H1 (cell line): ENCODE data around the gene TAF13. TPM values are rescaled to one million over a fixed set of nuclear protein-coding genes. Genes with fewer than 3 reads are reported as not detected.

Experiments used
- CTCF ChIA-PET: fragments of 300-600 bp; sonication (Branson Sonifier 250); formaldehyde crosslinking; loops from one replicate; lab custom pipeline; 2021; ENCODE audit not compliant: partially characterized antibody; lab: Charles Lee
- POLR2A ChIA-PET: fragments of 300-600 bp; sonication (Branson Sonifier 250); formaldehyde crosslinking; loops from one replicate; lab custom pipeline; 2021; ENCODE audit warnings: inconsistent platforms; ENCODE audit not compliant: partially characterized antibody; lab: Charles Lee
- DNase-seq, 2 experiments: peaks; one replicate each; pipeline versions ENCODE4 v3.0.0 to v3.0.0-alpha.2; 2010 to 2022; ENCODE audit warnings: low spot score in 2 of 2, low read depth in 1 of 2, mixed read lengths in 1 of 2
- FAIRE-seq: peaks from 2 replicates; lab custom pipeline; 2011; peaks lifted over from hg19 to GRCh38; lab: Jason Lieb, UNC
- H2AFZ ChIP-seq: 2 replicates; pipeline ENCODE4 v1.8.1; 2012; ENCODE audit warnings: low read length, inconsistent platforms
- H2AK5ac ChIP-seq: 2 replicates; pipeline ENCODE4 v1.6.1; 2013; ENCODE audit warnings: low read depth, low read length
- H2BK120ac ChIP-seq: replicated peaks from 2 replicates; pipeline ENCODE3; 2013; ENCODE audit warnings: low read depth, low read length, inconsistent platforms
- H2BK12ac ChIP-seq: 2 replicates; pipeline ENCODE4 v1.6.1; 2013; ENCODE audit warnings: low read depth, low read length
- H2BK15ac ChIP-seq: 2 replicates; pipeline ENCODE4 v1.6.1; 2013; ENCODE audit warnings: low read length
- H2BK20ac ChIP-seq: 2 replicates; pipeline ENCODE4 v1.6.1; 2013; ENCODE audit warnings: low read length
- H2BK5ac ChIP-seq: 2 replicates; pipeline ENCODE4 v1.6.1; 2013; ENCODE audit warnings: low read depth, low read length
- H3K14ac ChIP-seq: 2 replicates; pipeline ENCODE4 v1.6.1; 2013; ENCODE audit warnings: inconsistent platforms; ENCODE audit not compliant: insufficient read length
- H3K18ac ChIP-seq: 2 replicates; pipeline ENCODE4 v1.6.1; 2013; ENCODE audit warnings: low read length; ENCODE audit errors: extremely low read depth
- H3K23ac ChIP-seq: 2 replicates; pipeline ENCODE4 v1.6.1; 2013; ENCODE audit warnings: inconsistent platforms; ENCODE audit not compliant: insufficient read length
- H3K23me2 ChIP-seq: 2 replicates; pipeline ENCODE4 v1.6.1; 2013; ENCODE audit warnings: low read depth, low read length
- H3K27ac ChIP-seq: 2 replicates; pipeline ENCODE4 v1.6.1; 2011; ENCODE audit warnings: low read depth, low read length, inconsistent platforms
- H3K27me3 ChIP-seq, 4 experiments: replicated peaks in 1 of 4; 1 replicate in 1 of 4; 2 replicates in 3 of 4; pipeline versions ENCODE4 v1.6.1 to v1.8.1; 2011 to 2013; ENCODE audit warnings: low read length in 3 of 4, mild to moderate bottlenecking in 3 of 4, inconsistent platforms in 2 of 4, mixed read lengths in 2 of 4, moderate library complexity in 1 of 4; ENCODE audit not compliant: control insufficient read depth in 3 of 4, insufficient read depth in 3 of 4; ENCODE audit errors: extremely low read depth in 1 of 4
- H3K36me3 ChIP-seq, 4 experiments: 2 replicates each; pipeline versions ENCODE4 v1.6.1 to v1.8.1; 2011 to 2013; ENCODE audit warnings: mild to moderate bottlenecking in 4 of 4, low read length in 3 of 4, moderate library complexity in 2 of 4, control low read depth in 1 of 4, inconsistent platforms in 1 of 4; ENCODE audit not compliant: insufficient read depth in 4 of 4, control insufficient read depth in 2 of 4
- H3K4ac ChIP-seq: replicated peaks from 2 replicates; pipeline ENCODE3; 2013; ENCODE audit warnings: low read length, low read depth, mixed read lengths, inconsistent platforms; ENCODE audit not compliant: insufficient read length
- H3K4me1 ChIP-seq, 4 experiments: replicated peaks in 1 of 4; 1 replicate in 1 of 4; 2 replicates in 3 of 4; pipeline versions ENCODE4 v1.6.1 to v1.8.1; 2011 to 2013; ENCODE audit warnings: low read length in 3 of 4, inconsistent platforms in 2 of 4, mixed read lengths in 1 of 4; ENCODE audit not compliant: insufficient read depth in 4 of 4, control insufficient read depth in 3 of 4
- H3K4me2 ChIP-seq, 2 experiments: 2 replicates each; pipeline versions ENCODE4 v1.6.1 to v1.8.1; 2011 to 2013; ENCODE audit warnings: low read depth in 2 of 2, low read length in 2 of 2, control low read depth in 1 of 2, inconsistent platforms in 1 of 2, mild to moderate bottlenecking in 1 of 2; ENCODE audit not compliant: insufficient read depth in 1 of 2
- H3K4me3 ChIP-seq, 4 experiments: fragments of 200-600, 300-600 bp in 1 of 4; sonication (generic), shearing (Covaris generic), sonication (Bioruptor Twin) in 1 of 4; 2 replicates each; pipeline versions ENCODE4 v1.5.1 to v1.8.1; 2011 to 2016; ENCODE audit warnings: low read length in 4 of 4, low read depth in 3 of 4, control low read depth in 2 of 4, inconsistent platforms in 2 of 4, mild to moderate bottlenecking in 2 of 4, mixed read lengths in 1 of 4, moderate library complexity in 1 of 4; ENCODE audit not compliant: insufficient read depth in 2 of 4; ENCODE audit errors: extremely low read depth in 1 of 4
- H3K56ac ChIP-seq: replicated peaks from 2 replicates; pipeline ENCODE3; 2013; ENCODE audit warnings: low read depth, mild to moderate bottlenecking, mixed read lengths, low read length, inconsistent platforms; ENCODE audit not compliant: insufficient read length
- H3K79me1 ChIP-seq: 2 replicates; pipeline ENCODE4 v1.6.1; 2013; ENCODE audit warnings: low read depth, low read length, control low read depth
- H3K79me2 ChIP-seq, 2 experiments: 2 replicates each; pipeline versions ENCODE4 v1.6.1 to v1.8.1; 2012 to 2013; ENCODE audit warnings: low read length in 2 of 2, mild to moderate bottlenecking in 2 of 2, inconsistent platforms in 1 of 2; ENCODE audit not compliant: insufficient read depth in 2 of 2, control insufficient read depth in 1 of 2
- H3K9ac ChIP-seq, 4 experiments: replicated peaks in 1 of 4; 1 replicate in 1 of 4; 2 replicates in 3 of 4; pipeline versions ENCODE4 v1.6.1 to v1.8.1; 2011 to 2013; ENCODE audit warnings: low read depth in 3 of 4, low read length in 3 of 4, control low read depth in 2 of 4, mild to moderate bottlenecking in 2 of 4, moderate library complexity in 2 of 4, inconsistent platforms in 1 of 4; ENCODE audit errors: extremely low read depth in 1 of 4
- H3K9me3 ChIP-seq, 2 experiments: 2 replicates each; pipeline versions ENCODE4 v1.6.1 to v1.8.1; 2012 to 2013; ENCODE audit warnings: mild to moderate bottlenecking in 2 of 2, moderate library complexity in 2 of 2, control low read depth in 1 of 2, inconsistent platforms in 1 of 2, low read depth in 1 of 2, low read length in 1 of 2, mixed read lengths in 1 of 2; ENCODE audit not compliant: insufficient read depth in 2 of 2
- H4K20me1 ChIP-seq, 2 experiments: replicated peaks in 1 of 2; 2 replicates each; pipeline versions ENCODE3 to v1.8.1; 2011 to 2013; ENCODE audit warnings: inconsistent platforms in 2 of 2, low read length in 2 of 2, mild to moderate bottlenecking in 1 of 2; ENCODE audit not compliant: insufficient read depth in 2 of 2, control insufficient read depth in 1 of 2
- H4K5ac ChIP-seq: 2 replicates; pipeline ENCODE4 v1.6.1; 2013; ENCODE audit warnings: low read length, low read depth, mixed read lengths, inconsistent platforms; ENCODE audit not compliant: insufficient read length
- H4K8ac ChIP-seq: 2 replicates; pipeline ENCODE4 v1.8.0; 2013; ENCODE audit warnings: mild to moderate bottlenecking, moderate library complexity, low read length, inconsistent platforms; ENCODE audit not compliant: insufficient read depth; ENCODE audit errors: extremely low read depth
- H4K91ac ChIP-seq: replicated peaks from 2 replicates; pipeline ENCODE3; 2013; ENCODE audit warnings: low read length, mixed read lengths, inconsistent platforms; ENCODE audit not compliant: insufficient read length
- BCL11A ChIP-seq, 2 experiments: IDR thresholded peaks; one replicate each; pipeline ENCODE4 v1.6.1; 2011; ENCODE audit warnings: low read depth in 2 of 2, low read length in 2 of 2, mild to moderate bottlenecking in 2 of 2
- CBX8 ChIP-seq: fragments of 300-800, 300-1000 bp; sonication (generic); IDR thresholded peaks from 2 replicates; pipeline ENCODE4 v1.7.1; 2016; ENCODE audit warnings: low read depth, low read length, borderline replicate concordance
- E2F6 ChIP-seq: IDR thresholded peaks from 2 replicates; pipeline ENCODE4 v1.6.1; 2012; ENCODE audit warnings: inconsistent platforms
- MAFK ChIP-seq: IDR thresholded peaks from 2 replicates; pipeline ENCODE4 v1.6.1; 2012; ENCODE audit warnings: low read depth, mild to moderate bottlenecking, improper control_type of control experiment, low read length
- POLR2AphosphoS5 ChIP-seq: IDR thresholded peaks from 2 replicates; pipeline ENCODE4 v1.6.1; 2011; ENCODE audit warnings: low read depth, low read length
- RNF2 ChIP-seq: fragments of 200-900, 300-1000 bp; sonication (generic); IDR thresholded peaks from 2 replicates; pipeline ENCODE4 v1.7.1; 2016; ENCODE audit warnings: borderline replicate concordance, low read depth, mild to moderate bottlenecking, antibody characterized with exemption, low read length; ENCODE audit not compliant: poor library complexity, severe bottlenecking; ENCODE audit errors: missing control alignments
- WGBS, 2 experiments: shearing (Covaris generic) in 1 of 2; methylation state at CpG; one replicate each; pipeline versions ENCODE4 v1.1.6 to v1.1.7; 2013 to 2015; ENCODE audit warnings: low lambda C conversion rate in 2 of 2, mixed read lengths in 2 of 2, inconsistent platforms in 1 of 2, low coverage in 1 of 2, missing lambda C conversion rate in 1 of 2; ENCODE audit not compliant: insufficient replicate concordance in 2 of 2, insufficient coverage in 1 of 2, insufficient read length in 1 of 2; ENCODE audit errors: extremely low coverage in 1 of 2, missing lambda C conversion rate in 1 of 2; 5-methylcytosine and 5-hydroxymethylcytosine counted together
- polyA plus RNA-seq, 7 experiments: library from polyadenylated mRNA; depleted of rRNA in 3 of 7; stranded (reverse) in 5 of 7; unstranded in 2 of 7; fragments of >200 nt in 5 of 7; fragments of 200-250 nt in 2 of 7; gene quantifications; 1 replicate in 5 of 7; 2 replicates in 1 of 7; 4 replicates in 1 of 7; pipeline versions ENCODE4 v1.2.1 to v1.2.3, GENCODE V29; 2011 to 2013; ENCODE audit warnings: missing spikeins in 2 of 7, mixed read lengths in 2 of 7
- total RNA-seq: library from RNA; stranded (reverse); fragmentation: NEBNext Ultra II Directional; extraction: Animal tissue kit (Norgen Biotek cat#: 25700); gene quantifications from 2 replicates; pipeline ENCODE4 v1.2.1, GENCODE V29; 2021
- TF ChIP-seq, protein P1 (sequence below), 3 experiments: IDR thresholded peaks; 1 replicate in 2 of 3; 2 replicates in 1 of 3; pipeline versions ENCODE4 v1.5.1 to v1.6.1; 2011; ENCODE audit warnings: low read length in 3 of 3, mild to moderate bottlenecking in 3 of 3, inconsistent platforms in 2 of 3, low read depth in 1 of 3, moderate library complexity in 1 of 3; ENCODE audit not compliant: insufficient read depth in 1 of 3; ENCODE audit errors: control extremely low read depth in 1 of 3
- TF ChIP-seq, protein P2 (sequence below): IDR thresholded peaks from 2 replicates; pipeline ENCODE4 v1.6.1; 2012; ENCODE audit warnings: low read length, inconsistent platforms

TAF13 gene
- total and polyA plus RNA-seq, 2 of the 8 experiments (the other 6 are each of a cell fraction or from before 2014, with no cell fraction given): 13.1 to 41.7 TPM

GRCh38 chr1:109114342-109114674, 38.5 kb upstream of the TAF13 start:
- Histone ChIP-seq H3K79me1 (no peaks in the 10 kb centered on the region), H3K9ac (no peak overlapping the region), H3K27ac (no peak overlapping the region), H2BK120ac (no peak overlapping the region), H4K20me1 (no peaks in the 10 kb centered on the region), H4K91ac (no peak overlapping the region), H2AK5ac (no peak overlapping the region), H3K14ac (no peak overlapping the region), H3K9me3 (no peaks in the 10 kb centered on the region), H3K79me2 (no peaks in the 10 kb centered on the region), H2BK12ac (no peak overlapping the region), H2BK20ac (no peak overlapping the region), H3K23me2 (peaks cover 11% of the 10 kb centered on the region), H3K23ac (no peak overlapping the region), H3K18ac (no peak overlapping the region), H2AFZ (peak overlapping the region; percentile 75), H3K4me2 (peak overlapping the region; percentile 88 to 90), H2BK5ac (no peak overlapping the region), H3K4ac (no peak overlapping the region), H3K56ac (no peak overlapping the region), H4K5ac (no peak overlapping the region), H3K4me1 (peaks cover 0 to 9% (median 3%) of the 10 kb centered on the region in 4 experiments; a peak in 4 of 7 replicates), H2BK15ac (no peak overlapping the region), H3K27me3 (peaks cover 15 to 45% (median 32%) of the 10 kb centered on the region in 4 experiments), H4K8ac (no peak overlapping the region; the same call in 1 of the 2 replicates), H3K36me3 (no peaks in the 10 kb centered on the region; a peak in 1 of 8 replicates), H3K4me3 (peak overlapping the region; percentile 50 to 72 (median 58))
- ChIA-PET CTCF (interaction anchor here (0.9 to 2.2 kb wide), 11 partner anchors 9 to 284 kb away, joined by 3 to 11 read pairs (median 3); partner anchors contain the start of gene SORT1), POLR2A (interaction anchor here (0.6 to 8.6 kb wide), 4 partner anchors 9 to 151 kb away, joined by 3 to 106 read pairs (median 4); partner anchors contain the start of gene CLCC1)
- DNase-seq (peak in 1 of 2 experiments; percentile 70), FAIRE-seq (no peak)
- 5% methylated on average over 12 of the region's 12 CpGs; no CpG with 5 or more reads in 1 of the 2 experiments for WGBS, 2 experiments
- TF ChIP-seq MAFK (peak; percentile 12; the same call in 1 of the 2 replicates), POLR2AphosphoS5 (no peak), BCL11A (IDR thresholded peaks at IDR 0.05; ENCODE audit: low read depth in 2 of 2, low read length in 2 of 2) (no peak), E2F6 (no peak), RNF2 (no peak), CBX8 (no peak)
- TF ChIP-seq, protein P1, sequence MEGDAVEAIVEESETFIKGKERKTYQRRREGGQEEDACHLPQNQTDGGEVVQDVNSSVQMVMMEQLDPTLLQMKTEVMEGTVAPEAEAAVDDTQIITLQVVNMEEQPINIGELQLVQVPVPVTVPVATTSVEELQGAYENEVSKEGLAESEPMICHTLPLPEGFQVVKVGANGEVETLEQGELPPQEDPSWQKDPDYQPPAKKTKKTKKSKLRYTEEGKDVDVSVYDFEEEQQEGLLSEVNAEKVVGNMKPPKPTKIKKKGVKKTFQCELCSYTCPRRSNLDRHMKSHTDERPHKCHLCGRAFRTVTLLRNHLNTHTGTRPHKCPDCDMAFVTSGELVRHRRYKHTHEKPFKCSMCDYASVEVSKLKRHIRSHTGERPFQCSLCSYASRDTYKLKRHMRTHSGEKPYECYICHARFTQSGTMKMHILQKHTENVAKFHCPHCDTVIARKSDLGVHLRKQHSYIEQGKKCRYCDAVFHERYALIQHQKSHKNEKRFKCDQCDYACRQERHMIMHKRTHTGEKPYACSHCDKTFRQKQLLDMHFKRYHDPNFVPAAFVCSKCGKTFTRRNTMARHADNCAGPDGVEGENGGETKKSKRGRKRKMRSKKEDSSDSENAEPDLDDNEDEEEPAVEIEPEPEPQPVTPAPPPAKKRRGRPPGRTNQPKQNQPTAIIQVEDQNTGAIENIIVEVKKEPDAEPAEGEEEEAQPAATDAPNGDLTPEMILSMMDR (IDR thresholded peaks at IDR 0.05; ENCODE audit: control extremely low read depth in 1 of 3, insufficient read depth in 1 of 3, low read depth in 1 of 3, low read length in 3 of 3): no peak
- TF ChIP-seq, protein P2, sequence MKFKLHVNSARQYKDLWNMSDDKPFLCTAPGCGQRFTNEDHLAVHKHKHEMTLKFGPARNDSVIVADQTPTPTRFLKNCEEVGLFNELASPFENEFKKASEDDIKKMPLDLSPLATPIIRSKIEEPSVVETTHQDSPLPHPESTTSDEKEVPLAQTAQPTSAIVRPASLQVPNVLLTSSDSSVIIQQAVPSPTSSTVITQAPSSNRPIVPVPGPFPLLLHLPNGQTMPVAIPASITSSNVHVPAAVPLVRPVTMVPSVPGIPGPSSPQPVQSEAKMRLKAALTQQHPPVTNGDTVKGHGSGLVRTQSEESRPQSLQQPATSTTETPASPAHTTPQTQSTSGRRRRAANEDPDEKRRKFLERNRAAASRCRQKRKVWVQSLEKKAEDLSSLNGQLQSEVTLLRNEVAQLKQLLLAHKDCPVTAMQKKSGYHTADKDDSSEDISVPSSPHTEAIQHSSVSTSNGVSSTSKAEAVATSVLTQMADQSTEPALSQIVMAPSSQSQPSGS: no peak
